CD4-positive, alpha-beta T cell treated with Interferon alpha-2 for 1 hour (primary cell): ENCODE measurements around the gene ARRB2.
"Not testable (repeated sequence)": the region's sequence is repeated elsewhere in the genome, so short reads cannot be mapped to it uniquely, and the experiment has no call there.

Experiments used
- DNase-seq, 2 donors: peaks; one replicate each; pipeline ENCODE4 v3.0.0-alpha.2; 2020 to 2022

ARRB2 gene

GRCh38 chr17:4709794-4710692, at the start of gene ARRB2:
Gene ARRB2 (plus strand): TSS chr17:4710632. CDS start chr17:4710722, 90 bp downstream.
- peak; percentile 99 for DNase-seq

- no peak for DNase-seq
These were observed 46.7 kb upstream of the ARRB2 start for GRCh38 chr17:4663711-4664110.

- DNase-seq: no peak
These were observed 46.2 kb upstream of the ARRB2 start for GRCh38 chr17:4664230-4664629.

- no peak for DNase-seq
These were observed 45.4 kb upstream of the ARRB2 start for GRCh38 chr17:4665027-4665426.

GRCh38 chr17:4666296-4666695, 44.1 kb upstream of the ARRB2 start:
- no peak for DNase-seq

- DNase-seq: no peak
These were observed 43.3 kb upstream of the ARRB2 start for GRCh38 chr17:4667166-4667565.

- DNase-seq: no peak
These were observed 38.3 kb upstream of the ARRB2 start for GRCh38 chr17:4672055-4672630.

GRCh38 chr17:4672751-4673150, 37.7 kb upstream of the ARRB2 start:
- no peak for DNase-seq

GRCh38 chr17:4673169-4673568, 37.3 kb upstream of the ARRB2 start:
- DNase-seq: no peak

- no peak for DNase-seq
These were observed 36.3 kb upstream of the ARRB2 start for GRCh38 chr17:4673986-4674684.

GRCh38 chr17:4674685-4674998, 35.8 kb upstream of the ARRB2 start:
- no peak for DNase-seq

- no peak for DNase-seq
These were observed 34.6 kb upstream of the ARRB2 start for GRCh38 chr17:4675791-4676190.

- DNase-seq: no peak
These were observed 33.6 kb upstream of the ARRB2 start for GRCh38 chr17:4676791-4677190.

GRCh38 chr17:4678448-4679026, 31.9 kb upstream of the ARRB2 start:
- DNase-seq: no peak

- DNase-seq: no peak
These were observed 30.8 kb upstream of the ARRB2 start for GRCh38 chr17:4679658-4680057.

- not testable (repeated sequence) for DNase-seq
These were observed 26.7 kb upstream of the ARRB2 start for GRCh38 chr17:4683739-4684138.

- not testable (repeated sequence) for DNase-seq
These were observed 20.6 kb upstream of the ARRB2 start for GRCh38 chr17:4689872-4690271.

- no peak for DNase-seq
These were observed 19.7 kb upstream of the ARRB2 start for GRCh38 chr17:4690745-4691144.

GRCh38 chr17:4691686-4692085, 18.7 kb upstream of the ARRB2 start:
- DNase-seq: no peak

GRCh38 chr17:4693416-4693815, 17.0 kb upstream of the ARRB2 start:
- no peak for DNase-seq

- peak in 1 of 2 donors; percentile 68 for DNase-seq
These were observed 14.0 kb upstream of the ARRB2 start for GRCh38 chr17:4696437-4696805.

GRCh38 chr17:4699401-4700056, 10.9 kb upstream of the ARRB2 start:
- not testable (repeated sequence) for DNase-seq

GRCh38 chr17:4701116-4701515, 9.3 kb upstream of the ARRB2 start:
- no peak for DNase-seq
